ENCODE data around the gene CSKMT.

DNA sequence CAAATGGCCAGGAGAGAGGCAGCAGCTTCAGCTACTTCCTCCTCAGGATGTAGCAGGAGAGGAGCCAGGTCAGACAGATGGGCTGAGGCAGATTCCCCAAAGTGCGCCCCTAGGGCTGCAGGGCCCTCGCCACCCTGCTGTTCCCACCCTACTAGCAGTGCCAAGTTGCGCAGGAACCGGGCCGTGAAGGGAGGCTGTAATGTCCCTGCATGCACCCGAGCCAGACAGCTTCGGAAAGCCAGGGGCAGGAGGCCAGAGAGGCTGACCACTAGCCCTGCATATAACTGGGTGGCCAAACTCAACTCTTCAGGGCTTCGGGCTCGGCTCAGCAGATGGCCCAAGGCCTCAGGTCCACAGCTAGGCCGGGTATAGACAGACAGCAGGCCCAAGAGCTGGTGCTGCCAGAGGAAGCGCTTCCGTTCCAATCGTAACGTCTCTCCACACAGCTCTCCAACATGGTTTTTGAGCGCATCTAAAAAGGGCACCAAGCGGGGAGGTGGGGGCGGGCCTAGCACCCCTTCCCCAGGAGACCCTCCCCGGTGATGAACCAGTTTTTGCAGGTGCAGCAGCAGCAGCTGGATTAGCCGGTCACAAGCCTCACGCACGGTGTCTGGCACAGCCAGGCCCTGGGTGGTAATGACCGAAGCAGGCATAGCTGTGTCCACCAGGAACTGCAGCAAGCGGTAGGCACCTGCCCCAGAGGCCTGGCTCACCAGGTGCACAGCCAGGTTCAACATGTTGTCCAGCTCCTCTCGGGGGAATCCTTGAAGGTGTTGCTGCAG is 16.7 kb upstream of the CSKMT start:
- no peak for TF ChIP-seq CTCF (IDR thresholded peaks at IDR 0.05)
- TF ChIP-seq EZH2 (IDR thresholded peaks at IDR 0.05; ENCODE audit: borderline replicate concordance, insufficient read depth, low read depth, low read length, poor library complexity, severe bottlenecking): no peak
